ENCODE data around the gene ANKS6.
A peak's percentile ranks its signal among the peaks of the same experiment; 100 is the strongest.

Gene ANKS6

GRCh38 chr9:98815391-98815951, 19.1 kb upstream of the ANKS6 start:
- DNase-seq (ENCODE audit: low read depth in 2 of 3, low spot score in 1 of 3): no peak

DNA sequence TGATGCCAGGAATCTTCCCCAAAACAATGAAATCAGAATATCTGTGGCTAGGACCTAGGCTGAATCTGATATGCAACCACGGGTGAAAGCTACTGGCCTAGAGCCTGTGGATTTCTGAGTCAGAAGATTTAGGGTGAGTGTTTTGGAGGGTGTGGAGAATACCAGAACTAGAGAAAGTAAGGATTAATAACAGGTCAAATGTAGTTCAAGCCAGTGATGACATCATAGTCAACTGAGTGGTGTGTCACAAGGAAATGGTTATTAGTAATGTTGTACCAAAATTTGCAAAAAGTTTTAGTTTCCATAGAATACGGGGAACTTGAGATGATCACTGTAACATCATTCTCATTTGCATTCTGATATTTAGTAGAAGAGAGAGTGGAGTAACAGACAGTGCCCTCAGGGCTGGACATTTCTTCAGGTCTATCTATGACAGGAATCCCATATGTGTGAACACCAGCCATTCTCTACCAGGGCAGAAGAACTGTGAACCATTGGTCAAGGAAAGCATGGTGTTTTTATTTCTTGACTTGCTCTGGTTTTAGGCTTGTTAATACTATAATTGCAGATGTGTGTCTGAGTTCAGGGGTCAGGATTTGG, 14.8 kb upstream of the ANKS6 start:
- no peak for DNase-seq (ENCODE audit: low read depth in 2 of 3, low spot score in 1 of 3)

GRCh38 chr9:98810102-98810842, 13.9 kb upstream of the ANKS6 start:
- DNase-seq (ENCODE audit: low read depth in 2 of 3, low spot score in 1 of 3): no peak

DNA sequence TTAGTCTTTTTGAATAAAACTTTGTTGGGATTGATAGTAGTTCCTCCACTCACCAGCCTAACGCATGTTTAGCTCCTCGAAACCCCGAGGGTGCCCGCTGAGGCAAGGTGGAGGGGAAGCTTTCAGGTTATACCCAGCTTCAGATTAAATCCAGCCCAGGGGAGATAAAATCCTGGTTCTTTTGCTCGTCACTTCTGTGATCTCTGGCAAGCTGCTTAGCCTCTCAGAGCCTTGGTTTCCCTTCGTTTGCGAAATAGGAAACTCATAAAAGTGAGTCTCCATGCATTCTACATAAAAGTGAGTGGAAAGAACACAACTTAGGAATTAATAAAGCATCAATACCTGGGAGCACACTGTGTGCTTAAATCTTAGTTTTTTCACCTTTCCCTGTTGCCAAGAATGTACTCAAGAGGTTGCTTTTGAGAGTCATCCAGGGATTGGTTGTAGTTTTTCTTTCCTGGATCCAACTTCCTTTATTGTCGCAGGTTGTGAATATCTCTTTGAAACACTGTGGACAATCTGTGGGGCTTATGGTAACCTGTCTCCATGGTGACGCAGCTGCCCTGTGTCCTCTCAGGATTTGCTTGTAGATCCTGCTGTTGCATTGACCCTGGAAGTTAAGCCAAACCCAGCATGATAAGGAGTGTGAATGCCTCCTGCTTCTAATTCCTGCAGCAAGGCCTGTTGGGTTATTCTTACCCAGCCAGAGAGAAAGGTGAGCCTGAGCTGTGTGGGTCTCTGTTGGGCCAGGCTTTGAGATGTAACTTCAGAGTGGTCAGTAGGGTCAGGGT, 13.2 kb upstream of the ANKS6 start:
- DNase-seq (ENCODE audit: low read depth in 2 of 3, low spot score in 1 of 3): no peak

- DNase-seq (ENCODE audit: low read depth in 2 of 3, low spot score in 1 of 3): no peak
These were observed 12.5 kb upstream of the ANKS6 start for GRCh38 chr9:98808875-98809274.

- no peak for DNase-seq (ENCODE audit: low read depth in 2 of 3, low spot score in 1 of 3)
These were observed 12.1 kb upstream of the ANKS6 start for GRCh38 chr9:98808411-98808815.

- no peak for DNase-seq (ENCODE audit: low read depth in 2 of 3, low spot score in 1 of 3)
These were observed 11.4 kb upstream of the ANKS6 start for GRCh38 chr9:98807814-98808195.

DNA sequence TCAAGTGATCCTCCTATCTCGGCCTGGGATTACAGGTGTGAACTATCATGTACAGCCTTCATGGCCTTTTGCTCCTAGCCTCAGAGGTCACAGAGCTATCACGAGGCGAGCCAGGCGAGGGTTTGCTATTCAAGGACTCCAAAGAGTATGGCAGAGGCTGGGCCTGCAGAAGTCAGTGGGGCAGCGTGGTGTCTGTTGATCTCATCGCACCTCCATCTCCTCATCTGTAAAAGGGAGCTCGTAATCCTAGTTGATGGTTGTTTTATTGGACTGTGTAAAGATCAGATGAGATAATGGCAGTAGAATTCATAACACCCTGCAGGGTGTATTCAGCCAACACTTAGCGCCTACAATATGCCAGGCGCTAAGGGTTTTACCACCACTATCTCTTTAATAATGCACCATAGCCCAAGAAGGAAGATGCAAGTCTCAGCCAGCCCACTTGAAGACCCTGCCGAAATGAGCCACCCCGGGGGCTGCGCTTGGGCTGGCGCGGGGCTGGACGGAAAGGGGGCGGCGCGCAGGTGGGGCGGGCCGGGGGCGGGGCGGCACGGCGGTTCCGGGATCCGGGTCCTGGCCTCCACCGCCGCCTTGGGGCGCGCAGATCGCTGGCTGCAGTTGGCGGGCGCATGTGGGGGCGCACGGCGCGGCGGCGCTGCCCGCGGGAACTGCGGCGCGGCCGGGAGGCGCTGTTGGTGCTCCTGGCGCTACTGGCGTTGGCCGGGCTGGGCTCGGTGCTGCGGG, 10.9 kb upstream of the ANKS6 start, which contains the start of gene GALNT12:
Gene GALNT12, plus strand, starts transcription at position 601 of the 744 bp plus-strand sequence. Its CDS starts 29 bp downstream, at position 630.
- DNase-seq (ENCODE audit: low read depth in 2 of 3, low spot score in 1 of 3): peak in 2 of 3 donors; percentile 25 to 37

- no peak for DNase-seq (ENCODE audit: low read depth in 2 of 3, low spot score in 1 of 3)
These were observed 10.2 kb upstream of the ANKS6 start for GRCh38 chr9:98806394-98807035.

DNA sequence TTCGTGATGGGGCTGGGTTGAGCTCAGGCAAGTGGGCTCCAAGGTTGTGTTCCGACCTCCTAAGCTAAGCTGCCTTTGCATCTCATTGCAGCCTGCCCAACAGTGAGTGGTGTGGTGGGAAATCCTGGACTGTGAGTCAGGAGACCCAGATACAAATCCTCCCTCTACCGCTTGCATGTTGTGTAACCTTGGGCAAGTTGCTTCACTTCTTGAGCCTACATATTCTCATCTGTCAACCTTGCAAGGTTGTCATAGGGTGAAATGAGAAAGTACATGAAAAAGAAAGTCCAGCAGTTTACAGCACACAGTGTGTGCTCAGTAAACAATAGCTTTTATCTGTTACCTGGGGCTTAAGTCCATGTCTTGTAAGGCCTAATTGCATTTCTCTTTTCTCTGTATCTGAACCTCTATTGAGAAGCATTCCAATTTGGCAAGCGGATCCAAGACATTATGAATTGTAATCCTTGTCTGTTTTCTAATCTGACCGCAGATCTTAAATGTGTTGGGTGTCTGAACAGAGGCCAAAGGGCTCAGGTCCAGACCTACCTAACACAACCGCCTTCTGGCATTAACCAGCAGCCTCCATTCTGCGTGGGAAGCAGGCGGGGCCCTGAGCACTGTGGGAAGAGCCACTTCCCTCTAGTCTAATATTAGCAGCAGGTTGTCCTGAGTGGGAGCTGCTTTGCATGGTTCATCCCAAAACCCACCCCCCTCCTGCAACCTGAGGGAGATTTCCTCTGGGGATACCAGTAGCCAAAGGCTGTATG, 9.3 kb upstream of the ANKS6 start:
- DNase-seq (ENCODE audit: low read depth in 2 of 3, low spot score in 1 of 3): no peak

GRCh38 chr9:98804083-98804482, 7.7 kb upstream of the ANKS6 start:
- DNase-seq (ENCODE audit: low read depth in 2 of 3, low spot score in 1 of 3): no peak

GRCh38 chr9:98801969-98802371, 5.6 kb upstream of the ANKS6 start:
- no peak for DNase-seq (ENCODE audit: low read depth in 2 of 3, low spot score in 1 of 3)

DNA sequence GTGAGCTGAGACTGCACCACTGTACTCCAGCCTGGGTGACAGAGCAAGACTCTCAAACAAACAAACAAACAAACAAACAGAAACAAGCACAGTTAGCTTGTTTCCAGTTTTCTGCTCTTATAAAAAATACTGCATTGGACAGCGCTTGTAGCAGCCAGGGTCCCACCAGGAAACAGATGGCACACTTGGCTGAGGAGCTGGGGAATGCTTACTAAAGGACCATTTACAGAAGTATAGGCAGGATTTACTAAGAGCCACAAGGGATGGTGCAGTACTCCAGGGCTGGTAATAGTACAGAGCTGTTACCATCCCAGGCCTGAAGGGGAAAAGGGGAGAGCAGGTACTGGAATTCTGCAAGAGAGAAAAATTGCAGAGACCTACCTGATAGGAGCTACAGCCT, 5.2 kb upstream of the ANKS6 start:
- DNase-seq (ENCODE audit: low read depth in 2 of 3, low spot score in 1 of 3): no peak

GRCh38 chr9:98798254-98798653, 1.9 kb upstream of the ANKS6 start:
- DNase-seq (ENCODE audit: low read depth in 2 of 3, low spot score in 1 of 3): no peak

- no peak for DNase-seq (ENCODE audit: low read depth in 2 of 3, low spot score in 1 of 3)
These were observed 1.1 kb upstream of the ANKS6 start for GRCh38 chr9:98797491-98797890.

DNA sequence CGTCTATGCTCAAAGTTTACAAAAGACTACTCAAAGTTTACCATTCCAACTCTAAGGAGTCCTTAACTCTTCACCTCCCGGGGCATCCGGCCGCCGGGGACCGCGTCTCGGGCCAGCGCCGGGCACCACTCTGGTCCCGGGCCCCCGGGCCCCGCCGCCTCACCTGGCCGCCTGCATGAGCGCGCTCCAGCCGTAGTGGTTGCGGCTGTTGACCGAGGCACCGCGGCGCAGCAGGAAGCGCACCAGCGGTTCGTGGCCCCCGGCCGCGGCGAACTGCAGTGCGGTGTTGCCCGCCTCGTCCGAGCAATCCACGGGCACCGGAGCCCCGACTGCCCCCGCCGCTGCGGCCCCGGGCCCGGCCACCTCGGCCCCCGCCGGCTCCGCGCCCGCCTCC, 388 bp downstream of the ANKS6 start:
- no peak for DNase-seq (ENCODE audit: low read depth in 2 of 3, low spot score in 1 of 3)

- DNase-seq (ENCODE audit: low read depth in 2 of 3, low spot score in 1 of 3): no peak
These were observed 930 bp downstream of the ANKS6 start for GRCh38 chr9:98795295-98795955.

- DNase-seq (ENCODE audit: low read depth in 2 of 3, low spot score in 1 of 3): no peak
These were observed 1.6 kb downstream of the ANKS6 start for GRCh38 chr9:98794802-98795201.

- DNase-seq (ENCODE audit: low read depth in 2 of 3, low spot score in 1 of 3): no peak
These were observed 3.3 kb downstream of the ANKS6 start for GRCh38 chr9:98793031-98793430.

Measured in stimulated activated CD4-positive, alpha-beta T cell treated with anti-CD3 and anti-CD28 coated beads, Interleukin-12 subunit alpha, Interleukin-12 subunit beta, amount 100 ng/mL, for 48 hours (primary cell).